WI38 (cell line): ENCODE results near the gene RAB7B.

Experiments
- H3K4me3 ChIP-seq: 2 replicates; pipeline ENCODE4 v1.5.1; 2011; ENCODE audit warnings: low read depth, mild to moderate bottlenecking, control low read depth, low read length
- CTCF ChIP-seq: IDR thresholded peaks from 2 replicates; pipeline ENCODE4 v1.5.1; 2012; ENCODE audit warnings: low read depth, mild to moderate bottlenecking, control low read depth, low read length

Gene RAB7B

GRCh38 chr1:205977402-205978014 lies 25.7 kb downstream of the RAB7B start:
- no peak overlapping the region for H3K4me3 ChIP-seq

GRCh38 chr1:205976708-205977401 lies 26.3 kb downstream of the RAB7B start:
- H3K4me3 ChIP-seq = no peak overlapping the region
- TF ChIP-seq CTCF = peak; percentile 10; the same call in 1 of the 2 replicates

More at GRCh38 chr1:205977402-205978014, 25.7 kb downstream of the RAB7B start:
- peak; percentile 94 for TF ChIP-seq CTCF

GRCh38 chr1:205976036-205976435 lies 27.2 kb downstream of the RAB7B start:
- H3K4me3 ChIP-seq = no peak overlapping the region
- no peak for TF ChIP-seq CTCF

- H3K4me3 ChIP-seq = no peak overlapping the region
- no peak for TF ChIP-seq CTCF
These were observed 27.7 kb downstream of the RAB7B start for GRCh38 chr1:205975387-205975998.

GRCh38 chr1:205974712-205975111 lies 28.5 kb downstream of the RAB7B start:
- no peak for TF ChIP-seq CTCF
- no peak overlapping the region for H3K4me3 ChIP-seq

- H3K4me3 ChIP-seq = no peak overlapping the region
- TF ChIP-seq CTCF = no peak
These were observed 29.6 kb downstream of the RAB7B start for GRCh38 chr1:205973377-205974232.
